Measurements from ENCODE around the gene ATE1.

Gene ATE1

DNA sequence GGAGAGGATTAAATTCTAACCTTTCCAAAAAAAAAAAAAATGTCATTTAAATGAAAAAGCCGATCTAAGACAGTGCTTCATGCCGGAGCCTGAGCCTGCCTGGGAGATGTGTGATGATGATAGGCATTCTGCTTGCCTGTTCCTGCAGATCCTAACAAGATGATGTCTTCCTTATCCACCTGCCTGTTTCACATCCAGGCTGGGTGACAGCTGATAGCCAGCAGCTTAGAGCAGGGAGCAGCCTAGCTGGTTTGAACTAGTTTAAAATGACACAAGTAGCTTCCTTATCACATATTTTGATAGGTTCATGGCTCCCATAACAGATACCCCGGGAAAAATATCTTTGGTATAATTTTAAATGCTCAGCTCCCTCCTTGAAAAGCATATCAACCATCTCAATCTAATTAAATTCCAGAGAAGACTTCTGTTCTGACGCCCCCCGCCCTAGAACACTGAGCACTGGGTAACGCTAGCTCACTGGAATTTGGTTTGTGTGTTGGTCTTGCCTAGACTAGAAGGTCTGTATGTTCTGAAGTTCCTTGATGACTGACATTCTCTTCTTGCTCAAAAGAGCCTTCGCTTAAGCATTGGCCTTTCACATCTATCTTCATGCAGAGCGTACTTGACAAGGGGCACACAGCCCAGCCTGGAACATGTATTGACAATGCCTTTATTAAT lies 232.7 kb downstream of the ATE1 start:
- no peak for DNase-seq (ENCODE audit: low read depth)
- TF ChIP-seq, protein P1, sequence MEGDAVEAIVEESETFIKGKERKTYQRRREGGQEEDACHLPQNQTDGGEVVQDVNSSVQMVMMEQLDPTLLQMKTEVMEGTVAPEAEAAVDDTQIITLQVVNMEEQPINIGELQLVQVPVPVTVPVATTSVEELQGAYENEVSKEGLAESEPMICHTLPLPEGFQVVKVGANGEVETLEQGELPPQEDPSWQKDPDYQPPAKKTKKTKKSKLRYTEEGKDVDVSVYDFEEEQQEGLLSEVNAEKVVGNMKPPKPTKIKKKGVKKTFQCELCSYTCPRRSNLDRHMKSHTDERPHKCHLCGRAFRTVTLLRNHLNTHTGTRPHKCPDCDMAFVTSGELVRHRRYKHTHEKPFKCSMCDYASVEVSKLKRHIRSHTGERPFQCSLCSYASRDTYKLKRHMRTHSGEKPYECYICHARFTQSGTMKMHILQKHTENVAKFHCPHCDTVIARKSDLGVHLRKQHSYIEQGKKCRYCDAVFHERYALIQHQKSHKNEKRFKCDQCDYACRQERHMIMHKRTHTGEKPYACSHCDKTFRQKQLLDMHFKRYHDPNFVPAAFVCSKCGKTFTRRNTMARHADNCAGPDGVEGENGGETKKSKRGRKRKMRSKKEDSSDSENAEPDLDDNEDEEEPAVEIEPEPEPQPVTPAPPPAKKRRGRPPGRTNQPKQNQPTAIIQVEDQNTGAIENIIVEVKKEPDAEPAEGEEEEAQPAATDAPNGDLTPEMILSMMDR (conservative IDR thresholded peaks at IDR 0.05; ENCODE audit: low read length), result no peak
- H3K4me3 ChIP-seq (ENCODE audit: low read length), result no peak overlapping the region

DNA sequence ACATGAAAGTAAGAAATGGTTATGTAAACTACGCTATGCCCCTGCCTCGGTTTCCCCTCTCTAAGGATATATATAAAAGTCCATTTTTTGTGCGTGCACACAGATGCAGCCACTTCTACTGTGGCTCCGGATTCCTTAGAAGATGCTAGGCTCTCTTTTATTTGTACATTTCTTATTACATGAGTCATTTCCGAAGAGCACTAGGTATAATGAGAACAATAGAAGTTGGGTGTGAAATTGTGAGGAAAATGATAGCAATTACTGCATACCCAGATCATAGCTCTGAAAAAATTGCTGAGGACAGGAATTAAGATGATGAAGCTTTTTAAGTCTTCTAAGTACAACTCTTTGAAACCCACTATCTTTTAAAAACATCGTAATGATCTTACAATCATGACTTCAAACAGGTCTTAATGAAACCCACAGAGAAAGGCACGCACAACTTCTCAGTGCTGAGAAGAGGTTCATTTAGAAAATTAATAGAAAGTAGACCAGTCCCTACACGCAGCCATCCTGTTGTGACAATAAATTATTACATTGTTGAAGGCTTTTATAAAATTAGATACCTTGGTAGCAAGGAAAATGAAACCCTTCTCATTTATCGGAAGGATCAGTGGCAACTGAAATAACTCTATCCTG lies 233.4 kb downstream of the ATE1 start:
- no peak for DNase-seq (ENCODE audit: low read depth)
- TF ChIP-seq, protein P1 (conservative IDR thresholded peaks at IDR 0.05; ENCODE audit: low read length), result no peak
- H3K4me3 ChIP-seq (ENCODE audit: low read length), result no peak overlapping the region

DNA sequence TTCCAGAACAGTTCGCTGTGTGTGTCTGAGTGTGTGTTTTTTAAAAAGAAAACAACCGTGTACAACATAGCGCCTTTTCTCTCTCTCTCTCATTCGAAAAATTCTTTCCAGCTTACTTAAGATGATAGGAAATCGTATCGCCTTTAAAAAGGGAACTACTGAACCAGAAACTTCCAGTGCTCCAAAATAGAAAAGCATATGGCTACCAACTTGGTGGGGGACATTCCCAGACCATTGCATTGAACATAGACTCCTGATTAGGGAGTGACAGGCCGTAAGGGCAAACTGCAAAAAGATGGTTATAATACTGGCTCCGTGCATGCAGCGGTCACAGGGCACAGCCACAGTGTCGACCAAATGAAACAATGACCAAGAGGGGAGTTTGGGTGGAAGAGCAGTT lies 235.2 kb downstream of the ATE1 start:
- H3K4me3 ChIP-seq (ENCODE audit: low read length), result no peak overlapping the region
- TF ChIP-seq, protein P1 (conservative IDR thresholded peaks at IDR 0.05; ENCODE audit: low read length), result no peak

DNA sequence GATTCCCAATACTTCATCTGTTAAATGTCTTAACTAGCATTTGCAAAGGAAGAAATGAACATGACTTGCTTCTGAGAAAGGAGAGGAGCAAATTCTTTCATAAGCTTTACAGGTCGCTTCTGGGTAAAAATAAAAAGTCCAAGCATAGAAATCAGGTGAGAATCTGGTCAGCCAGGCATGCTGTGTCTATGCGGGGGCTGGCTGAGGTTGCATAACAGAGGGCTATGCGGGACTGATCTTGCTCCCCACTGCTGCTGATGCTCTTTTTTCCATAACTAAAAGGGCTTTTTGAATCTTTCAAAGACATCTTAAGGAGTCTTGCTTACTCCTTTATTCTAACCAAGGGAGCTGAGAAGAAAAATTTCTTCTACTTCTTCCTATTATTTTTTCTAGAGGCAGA lies 236.9 kb downstream of the ATE1 start:
- no peak overlapping the region for H3K4me3 ChIP-seq (ENCODE audit: low read length)
- no peak for DNase-seq (ENCODE audit: low read depth)
- TF ChIP-seq, protein P1 (conservative IDR thresholded peaks at IDR 0.05; ENCODE audit: low read length), result no peak

More for the DNA sequence above, 235.2 kb downstream of the ATE1 start:
- no peak for DNase-seq (ENCODE audit: low read depth)

All from AG10803 (cell line).